Panc1 (cell line): ENCODE results near the gene NUDT4.

Experiments used
- CTCF ChIP-seq: fragments of 450-650 bp; IDR thresholded peaks from 2 replicates; pipeline ENCODE4 v1.5.1; 2017; ENCODE audit warnings: mild to moderate bottlenecking
- POLR2AphosphoS5 ChIP-seq: IDR thresholded peaks from 2 replicates; pipeline ENCODE4 v1.6.1; 2012; ENCODE audit warnings: mild to moderate bottlenecking, low read depth, low read length, moderate library complexity
- REST ChIP-seq, 2 experiments: IDR thresholded peaks; 2 replicates each; pipeline ENCODE4 v1.6.1; 2011 to 2012; ENCODE audit warnings: low read depth in 2 of 2, control low read depth in 1 of 2, low read length in 1 of 2, mild to moderate bottlenecking in 1 of 2, moderate library complexity in 1 of 2; ENCODE audit not compliant: insufficient read depth in 1 of 2
- SIN3A ChIP-seq: IDR thresholded peaks from 2 replicates; pipeline ENCODE4 v1.6.1; 2012; ENCODE audit warnings: low read depth, mild to moderate bottlenecking, low read length, moderate library complexity, borderline replicate concordance; ENCODE audit not compliant: insufficient read depth
- TCF7L2 ChIP-seq: IDR thresholded peaks from 2 replicates; pipeline ENCODE4 v1.6.1; 2011; ENCODE audit warnings: mild to moderate bottlenecking, low read depth, low read length, inconsistent platforms

- TF ChIP-seq CTCF = no peak
- TF ChIP-seq REST (IDR thresholded peaks at IDR 0.05; ENCODE audit: insufficient read depth in 1 of 2, low read depth in 2 of 2, low read length in 1 of 2) = no peak
- TF ChIP-seq POLR2AphosphoS5 = no peak
- no peak for TF ChIP-seq SIN3A
- no peak for TF ChIP-seq TCF7L2
Observed at GRCh38 chr12:93451423-93452158, 73.9 kb downstream of the NUDT4 start.
